Hematopoietic multipotent progenitor cell treated with erythropoietin and hydrocortisone succinate and interleukin-3 and kit ligand, for 8 days (in vitro differentiated cells): Measurements from ENCODE around the gene MAD1L1.
"Not testable (repeated sequence)": the region's sequence is repeated elsewhere in the genome, so short reads cannot be mapped to it uniquely, and the experiment has no call there.

Source experiments
- DNase-seq: peaks from one replicate; pipeline ENCODE4 v3.0.0-alpha.2; 2015

MAD1L1 gene

DNA sequence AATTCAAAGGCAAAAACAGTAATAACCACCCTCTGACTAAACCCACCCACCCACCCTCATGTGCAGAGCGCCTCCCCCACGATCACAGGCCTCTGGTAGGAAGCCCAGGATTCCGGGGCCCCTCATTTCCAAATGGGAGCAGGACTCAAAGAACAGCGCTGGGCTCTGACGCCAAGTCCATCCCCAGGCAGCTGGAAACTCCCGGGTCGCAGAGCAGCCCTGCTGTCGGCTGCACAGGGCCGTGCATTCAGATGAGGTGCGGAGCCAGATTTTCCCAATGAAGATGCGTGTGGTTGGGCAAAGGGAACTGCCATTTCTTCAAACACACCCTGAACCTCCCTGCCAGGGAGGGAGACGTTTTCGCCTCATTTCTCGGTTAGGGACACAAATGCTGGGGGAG, 152.3 kb downstream of the MAD1L1 start:
- no peak for DNase-seq

DNA sequence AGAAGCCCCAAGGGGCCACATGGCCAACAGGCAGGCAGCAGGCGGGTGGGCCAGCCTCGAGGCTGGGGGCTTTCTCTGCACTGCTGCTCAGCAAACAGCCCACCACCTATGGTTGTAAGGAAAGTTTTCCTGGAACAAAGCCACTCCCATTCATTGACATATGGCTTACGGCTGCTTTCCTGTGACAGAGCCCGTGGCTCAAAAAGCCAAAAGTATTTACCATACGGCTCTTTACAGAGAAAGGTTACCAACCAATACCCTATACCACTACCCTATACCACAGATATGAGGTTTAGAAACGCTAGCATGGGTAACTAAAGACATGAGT, 152.7 kb downstream of the MAD1L1 start:
- DNase-seq: no peak

DNA sequence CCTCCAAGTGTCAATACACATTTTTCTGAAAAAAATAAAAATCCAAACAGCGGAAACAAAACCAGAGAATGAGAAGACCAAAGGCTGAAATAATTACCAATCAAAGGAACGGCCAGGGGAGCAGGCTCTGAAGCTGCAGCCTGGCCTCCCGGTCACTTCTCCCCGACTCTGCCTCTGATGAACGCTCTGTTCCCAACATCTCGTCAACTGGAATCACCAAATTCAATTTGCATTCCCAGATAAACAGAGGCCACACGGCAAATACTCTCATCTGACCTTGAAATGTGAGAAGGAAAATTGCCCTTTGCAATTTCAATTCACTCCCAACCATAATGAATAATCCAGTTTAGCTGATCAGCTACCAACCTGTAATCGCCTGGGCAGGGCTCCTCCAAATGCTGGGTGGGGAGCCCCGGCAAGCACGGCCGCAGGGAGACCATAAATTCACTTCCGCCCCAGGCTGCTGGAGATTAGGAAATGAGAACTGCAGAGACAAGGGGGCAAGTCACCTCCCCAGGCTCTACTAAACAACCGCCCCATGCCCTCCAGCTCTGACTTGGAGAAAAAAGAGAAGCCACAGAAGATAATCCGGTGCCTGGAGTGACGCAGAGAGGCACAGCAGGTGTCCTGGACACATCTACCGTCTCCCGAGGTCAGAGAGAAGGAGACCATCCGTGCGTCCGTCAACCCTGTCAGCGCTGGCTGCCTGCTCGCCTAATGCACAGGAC, 153.2 kb downstream of the MAD1L1 start:
- peak; percentile 63 for DNase-seq

DNA sequence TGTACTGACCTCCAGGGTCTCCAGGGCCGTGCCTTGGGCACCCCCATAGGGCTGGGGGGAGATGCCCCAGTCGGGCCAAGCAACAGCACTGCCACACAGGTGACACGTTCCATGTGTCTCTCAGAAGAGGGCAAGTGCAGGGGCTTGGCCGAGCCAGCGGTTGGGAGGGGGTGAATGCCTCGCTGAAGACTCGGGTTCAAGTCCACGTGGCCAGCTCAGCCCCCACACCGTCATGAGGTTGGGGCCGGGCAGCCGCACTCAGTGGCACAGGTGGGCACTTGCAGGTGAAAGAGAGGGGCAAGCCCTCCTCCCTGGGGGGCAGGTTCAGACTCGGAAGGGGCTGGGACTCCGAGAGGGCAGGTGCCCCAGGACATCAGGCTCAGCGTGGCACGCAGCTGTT, 153.8 kb downstream of the MAD1L1 start:
- no peak for DNase-seq

DNA sequence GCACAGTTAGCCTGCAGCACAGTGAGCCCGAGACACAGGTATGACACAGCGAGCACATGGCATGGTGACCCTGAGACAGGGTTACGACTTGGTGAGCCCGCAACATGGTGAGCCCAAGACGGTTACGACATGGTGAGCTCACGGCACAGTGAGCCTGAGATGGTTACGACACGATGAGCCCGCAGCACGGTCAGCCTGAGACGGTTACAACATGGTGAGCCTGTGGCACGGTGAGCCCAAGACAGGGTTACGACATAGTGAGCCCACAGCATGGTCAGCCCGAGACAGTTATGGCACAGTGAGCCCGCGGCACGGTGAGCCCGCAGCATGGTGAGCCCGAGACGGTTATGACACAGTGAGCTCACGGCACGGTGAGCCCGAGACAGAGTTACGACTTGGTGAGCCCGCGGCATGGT, 156.1 kb downstream of the MAD1L1 start:
- DNase-seq: no peak

DNA sequence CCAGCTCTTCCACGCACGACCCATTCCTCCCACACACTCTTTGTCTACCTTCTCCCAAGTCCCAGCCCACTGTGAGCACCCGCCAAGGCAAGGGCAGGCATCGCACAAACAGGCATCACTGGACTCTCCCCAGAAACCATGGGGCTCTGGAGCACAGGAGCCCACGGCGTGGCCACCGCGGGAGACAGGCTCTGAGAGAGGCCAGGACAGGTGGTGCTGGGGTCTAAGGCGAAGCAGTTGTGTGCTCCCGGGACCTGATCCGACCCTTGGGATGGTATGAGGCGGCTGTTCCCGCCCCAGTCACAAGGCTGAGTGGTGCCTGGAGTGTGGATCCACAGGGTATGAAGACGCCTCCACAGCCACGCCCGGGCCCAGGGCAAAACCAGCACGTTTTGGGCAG, 156.9 kb downstream of the MAD1L1 start:
- no peak for DNase-seq

DNA sequence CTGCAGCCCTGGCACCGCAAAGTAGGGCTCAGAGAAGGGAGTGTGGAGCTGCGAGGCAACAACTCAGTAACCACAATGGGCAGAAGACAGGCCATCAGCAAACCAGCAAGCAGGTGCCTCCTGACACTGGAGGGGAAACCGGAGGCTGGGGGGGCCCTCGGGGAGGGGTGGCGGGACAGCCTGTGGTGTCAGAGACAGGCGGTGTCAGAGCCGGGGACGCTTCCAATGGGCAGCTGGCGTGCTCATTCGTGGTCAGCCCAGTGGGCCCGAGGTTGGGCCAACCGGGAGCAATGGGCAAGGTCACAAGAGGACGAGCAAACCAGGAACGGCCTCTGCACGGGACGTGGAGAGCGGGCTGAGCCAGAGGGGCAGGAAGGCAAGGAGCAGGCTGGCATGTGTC, 158.1 kb downstream of the MAD1L1 start:
- DNase-seq: no peak

DNA sequence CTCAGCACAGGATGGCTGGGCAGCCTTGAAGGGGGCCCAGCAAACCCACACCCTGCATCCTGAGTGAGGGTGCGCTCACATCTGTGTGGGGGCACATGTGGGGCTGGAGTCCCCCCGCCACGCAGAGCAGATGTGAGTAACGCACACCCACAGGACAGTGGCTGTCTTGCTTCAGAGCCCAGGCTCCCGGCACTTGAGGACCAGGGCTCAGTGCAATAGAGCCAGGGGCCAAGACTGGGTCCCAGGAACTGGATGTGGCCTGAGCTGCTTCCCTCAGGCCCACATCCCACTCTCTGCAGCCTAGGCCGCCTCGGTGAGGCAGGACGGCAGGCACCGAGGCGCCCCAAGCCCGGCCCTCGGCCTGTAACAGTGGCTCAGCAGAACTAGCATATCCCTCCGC, 159.9 kb downstream of the MAD1L1 start:
- no peak for DNase-seq

DNA sequence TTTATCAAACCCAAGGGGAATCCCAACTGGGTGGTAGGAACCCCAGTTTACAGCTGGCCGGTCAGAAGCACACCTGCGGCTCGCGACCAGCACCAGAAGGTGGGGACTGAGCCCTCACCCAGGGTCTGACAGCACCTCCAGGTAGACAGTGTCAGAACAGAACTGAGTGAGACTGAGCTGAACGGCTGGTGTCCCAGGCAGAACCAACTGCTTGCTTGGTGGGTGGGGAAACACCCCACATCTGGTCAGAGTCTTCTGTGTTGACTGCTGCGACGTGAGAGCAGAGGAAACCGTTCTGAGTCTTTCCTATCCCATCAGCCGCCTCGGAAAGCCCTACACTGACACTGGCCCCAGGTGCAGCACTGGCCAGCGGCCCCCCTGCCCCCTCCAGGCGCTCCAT, 160.7 kb downstream of the MAD1L1 start:
- DNase-seq: no peak

DNA sequence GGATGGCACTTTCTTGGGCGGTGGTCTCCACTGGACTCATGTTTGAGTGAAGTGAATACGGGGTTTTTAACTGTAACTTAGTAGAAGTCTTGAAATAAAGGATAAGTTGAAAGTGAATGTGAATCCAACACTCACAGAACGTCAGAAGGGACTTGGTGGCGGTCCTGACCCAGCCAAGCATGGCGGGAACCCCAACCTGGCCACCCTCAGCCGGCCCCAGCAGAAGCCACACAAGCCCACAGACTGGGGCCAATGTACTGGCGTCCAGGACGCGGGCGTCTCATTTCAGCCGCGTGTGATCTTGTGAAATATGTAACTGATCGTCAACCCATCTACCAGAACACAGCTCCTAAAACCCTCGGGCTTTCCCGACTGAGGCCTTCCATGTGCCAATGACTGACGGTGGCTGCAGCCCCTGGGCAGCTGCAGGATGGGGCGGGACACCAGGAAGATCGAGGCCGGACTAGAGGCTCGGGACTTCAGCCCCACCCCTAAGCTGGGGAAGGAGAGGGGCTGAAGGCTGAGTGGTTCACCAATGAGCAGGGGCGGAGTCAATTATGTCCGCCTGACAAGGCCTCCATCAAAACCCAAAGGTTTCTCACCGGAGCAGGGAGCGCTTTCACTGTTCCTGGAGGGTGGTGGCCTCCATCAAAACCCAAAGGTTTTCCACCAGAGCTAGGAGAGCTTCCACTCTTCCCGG, 161.5 kb downstream of the MAD1L1 start:
- DNase-seq: no peak

DNA sequence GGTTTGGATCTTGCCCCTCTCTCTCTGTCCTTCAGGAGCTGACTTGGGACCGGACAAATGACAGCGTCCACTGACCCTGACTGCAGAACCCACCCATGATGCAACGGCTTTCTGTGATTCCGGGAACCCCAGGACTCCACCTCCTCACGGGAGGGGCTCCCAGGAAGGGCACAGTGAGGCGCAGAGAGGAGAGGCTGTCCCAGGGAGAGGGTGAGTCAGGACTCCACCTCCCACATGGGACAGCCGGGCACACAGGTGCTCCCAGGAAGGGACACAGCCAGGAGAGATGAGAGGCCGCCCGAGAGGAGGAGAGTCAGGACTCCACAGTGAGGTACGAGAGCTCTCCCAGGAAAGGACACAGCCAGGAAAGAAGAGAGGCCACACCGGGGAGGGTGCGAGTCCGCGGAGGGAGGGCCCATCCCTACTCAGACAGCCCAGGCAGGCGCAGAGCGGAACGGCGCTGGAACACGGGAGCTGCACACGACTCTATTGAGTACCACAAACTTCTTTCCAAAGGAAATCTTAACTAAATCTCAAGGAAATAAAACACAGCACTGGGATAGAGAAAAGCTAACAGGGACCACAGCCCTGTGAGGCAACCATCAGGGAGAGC, 162.5 kb downstream of the MAD1L1 start:
- DNase-seq: no peak

DNA sequence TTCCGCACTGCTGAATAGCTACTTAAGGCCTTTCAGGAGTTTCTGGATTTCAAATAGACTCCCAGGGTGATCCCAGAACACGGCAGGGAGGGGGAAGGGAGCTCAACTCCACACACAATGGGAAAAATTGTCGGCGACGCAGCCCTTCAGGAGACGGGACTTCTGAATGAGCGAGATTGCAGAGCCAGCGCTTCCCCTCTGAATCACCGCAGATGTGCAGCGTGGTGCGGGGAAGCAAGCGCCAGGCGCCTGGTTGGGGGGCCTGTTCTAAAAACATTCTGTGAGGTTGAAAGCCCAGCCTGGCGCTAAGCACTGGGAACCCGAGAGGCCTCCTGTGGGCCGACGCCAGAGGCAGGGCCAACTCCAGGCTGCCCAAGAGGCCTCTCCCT, 163.3 kb downstream of the MAD1L1 start:
- no peak for DNase-seq

DNA sequence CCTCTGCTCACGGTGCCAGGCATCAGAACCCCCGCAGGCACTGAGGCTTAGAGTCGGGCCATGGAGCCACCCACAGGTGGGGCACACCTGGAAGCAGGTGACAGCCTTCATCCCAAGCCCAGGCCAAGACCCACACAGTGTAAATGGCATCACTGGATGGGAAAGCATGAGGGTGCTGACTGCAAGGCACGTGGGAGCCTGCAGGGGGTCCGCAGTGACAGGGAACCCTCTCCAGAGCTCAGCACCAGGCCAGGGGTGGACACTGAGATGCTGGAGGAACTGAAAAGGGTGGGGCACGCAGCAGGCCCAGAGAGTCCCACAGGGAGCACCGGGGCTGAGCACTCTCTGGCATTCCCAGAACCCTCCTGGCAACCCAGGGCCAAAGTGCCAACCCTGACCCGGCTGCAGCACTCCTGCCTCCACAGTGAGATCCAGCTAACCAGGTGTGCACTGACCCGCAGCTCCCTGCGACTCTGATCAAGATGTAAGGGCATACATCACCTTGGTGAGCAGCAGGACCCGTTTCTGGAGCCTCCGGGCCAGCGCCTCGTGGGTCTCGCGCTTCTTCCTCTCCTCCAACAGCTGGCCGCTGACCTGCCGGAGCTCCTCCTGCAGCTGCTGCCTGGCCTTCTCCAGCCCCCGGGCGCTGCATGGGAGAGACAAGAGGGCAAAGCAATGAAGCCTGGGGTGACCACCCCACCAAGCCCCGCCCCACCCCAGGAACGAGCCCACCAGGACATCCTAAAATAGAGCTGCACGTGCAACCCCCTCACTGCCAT, 163.9 kb downstream of the MAD1L1 start:
- DNase-seq: no peak

DNA sequence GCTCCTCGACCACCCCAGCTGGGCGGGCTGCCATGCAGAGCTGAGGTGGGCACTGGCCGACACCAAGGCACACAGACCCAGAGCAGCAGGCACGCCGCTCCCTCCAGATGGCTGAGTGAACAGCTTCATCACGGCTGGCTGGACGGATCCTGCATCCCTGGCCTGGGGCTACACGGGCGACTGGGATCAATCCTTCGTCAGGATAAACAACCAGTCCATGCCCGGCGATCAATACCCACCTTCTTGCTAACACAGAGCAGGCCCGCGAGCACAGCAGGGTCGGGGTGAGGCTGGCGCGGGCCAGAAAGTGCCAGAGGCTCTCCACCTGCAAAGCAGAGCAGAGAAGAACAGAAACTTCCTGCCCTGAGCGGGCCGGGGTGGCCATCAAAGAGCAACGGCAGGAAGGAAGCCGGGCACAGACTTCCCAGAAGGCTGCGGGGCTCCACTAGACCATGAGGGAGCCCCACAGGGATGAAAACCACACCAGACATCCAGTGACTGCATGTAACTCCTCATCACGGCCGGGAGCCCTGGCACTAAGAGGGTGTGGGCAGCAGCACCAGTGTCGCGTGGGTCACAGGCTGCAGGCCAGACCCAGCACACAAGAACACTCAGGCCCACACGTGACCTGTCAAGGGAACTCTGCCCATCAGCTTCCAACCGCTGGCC, 166.4 kb downstream of the MAD1L1 start:
- DNase-seq: no peak

DNA sequence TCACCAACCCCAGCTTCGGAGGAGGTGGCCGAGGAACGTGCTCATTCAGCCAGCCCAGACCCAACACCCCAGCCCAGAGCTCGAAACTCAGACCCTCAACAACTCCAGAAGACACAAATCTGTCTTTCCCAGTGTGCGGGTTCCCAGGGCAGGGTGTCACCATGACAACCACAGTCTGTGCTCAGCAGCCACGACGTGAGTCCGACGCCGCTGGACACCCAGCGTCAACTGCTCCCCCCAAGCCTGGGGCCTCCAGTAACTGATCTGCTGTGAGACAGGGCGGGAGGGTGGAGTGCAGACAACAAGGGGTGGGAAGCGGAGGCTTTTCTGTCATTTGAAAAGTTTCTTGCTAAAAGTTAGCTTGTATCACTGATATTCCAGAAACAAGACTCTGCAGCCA, 167.2 kb downstream of the MAD1L1 start:
- DNase-seq: no peak

DNA sequence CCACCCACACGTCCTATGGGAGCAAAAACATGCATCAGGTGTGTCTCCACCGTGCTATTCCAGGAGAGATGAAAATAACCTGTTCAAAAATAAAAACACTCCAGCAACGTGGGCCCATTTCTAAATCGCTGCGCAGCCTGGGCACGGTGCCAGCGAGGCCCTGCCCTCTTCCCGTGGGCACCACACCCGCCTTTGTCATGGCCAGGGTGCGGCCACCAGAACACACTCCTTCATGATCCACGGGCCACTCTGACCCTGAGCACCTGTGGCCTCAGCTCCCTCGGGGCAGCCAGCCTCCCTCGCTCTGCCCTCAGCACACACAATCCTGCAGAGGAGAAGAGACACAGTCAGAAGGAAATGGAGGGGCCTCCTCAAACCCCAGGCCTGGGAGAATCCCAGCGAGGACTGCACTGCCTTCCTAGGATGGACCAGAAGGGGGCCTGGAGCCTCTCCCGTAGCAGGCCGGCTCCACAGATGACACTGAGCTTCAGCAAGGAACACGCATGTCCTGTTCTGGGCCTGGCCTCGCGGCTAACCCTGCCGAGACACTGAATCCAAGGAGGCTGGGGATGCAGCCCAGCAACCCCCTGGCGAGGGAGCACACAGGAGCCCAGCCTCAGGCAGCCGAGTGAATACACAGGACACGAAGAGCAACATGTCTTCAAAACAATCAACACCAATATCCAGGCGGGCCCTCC, 169.0 kb downstream of the MAD1L1 start:
- peak; percentile 38 for DNase-seq

DNA sequence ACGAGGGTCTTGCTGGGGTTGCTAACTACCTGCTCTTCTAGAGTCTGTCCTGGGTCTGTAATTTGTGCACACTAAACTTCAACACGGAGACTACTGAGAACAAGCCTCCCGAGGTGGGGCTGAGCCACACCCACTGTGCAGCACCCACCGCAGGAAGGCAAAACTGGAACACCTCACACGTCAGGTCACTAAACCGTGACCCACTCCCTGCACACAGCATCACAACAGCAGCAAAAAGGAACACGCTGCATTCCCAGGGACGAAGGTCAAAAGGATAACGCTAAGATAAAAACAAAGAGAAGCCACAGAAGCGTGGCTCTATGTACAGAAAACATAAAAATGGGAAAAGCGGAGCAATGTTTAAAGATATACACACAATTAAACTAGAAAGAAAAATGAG, 170.1 kb downstream of the MAD1L1 start:
- no peak for DNase-seq

DNA sequence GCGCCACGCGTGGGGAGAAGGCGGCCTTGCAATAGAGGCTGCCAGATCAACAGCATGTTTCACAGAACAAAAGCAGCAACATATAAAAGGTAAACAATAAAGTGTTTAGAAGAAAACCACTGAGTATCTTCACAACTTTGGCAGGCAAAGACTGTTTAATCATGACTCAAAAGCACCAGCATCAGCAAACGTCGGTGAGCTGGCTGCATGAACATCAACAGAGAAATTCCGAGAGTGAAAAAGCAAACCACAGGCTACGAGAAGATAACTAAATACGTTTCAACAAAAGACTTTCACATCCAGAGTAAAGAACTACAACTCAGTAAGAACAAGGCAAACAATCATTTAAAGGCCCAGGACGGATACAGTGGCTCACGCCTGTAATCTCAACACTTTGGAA, 172.0 kb downstream of the MAD1L1 start:
- no peak for DNase-seq

DNA sequence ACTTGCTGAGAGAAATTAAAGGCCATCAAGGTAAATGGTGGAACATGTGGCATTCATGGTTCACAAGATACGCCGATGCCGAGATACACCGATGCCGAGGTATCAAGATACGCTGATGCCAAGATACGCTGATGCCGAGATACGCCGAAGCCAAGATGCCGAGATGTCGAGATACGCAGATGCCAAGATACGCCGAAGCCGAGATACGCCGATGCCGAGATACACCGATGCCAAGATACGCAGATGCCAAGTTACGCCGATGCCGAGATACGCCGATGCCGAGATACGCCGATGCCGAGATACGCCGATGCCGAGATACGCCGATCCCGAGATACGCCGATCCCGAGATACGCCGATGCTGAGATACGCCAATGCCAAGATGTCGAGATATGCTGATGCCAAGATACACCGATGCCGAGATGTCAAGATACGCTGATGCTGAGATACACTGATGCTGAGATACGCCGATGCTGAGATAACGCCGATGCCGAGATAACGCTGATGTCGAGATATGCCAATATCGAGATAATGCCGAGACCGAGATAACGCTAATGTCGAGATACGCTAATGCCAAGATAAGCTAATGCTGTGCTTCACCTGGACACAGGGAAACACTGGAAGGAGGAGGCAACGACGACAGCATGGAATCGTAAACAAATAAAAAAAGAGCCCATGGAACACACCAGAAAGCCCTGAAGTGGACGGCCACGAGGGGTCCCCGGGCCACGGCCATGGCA, 172.6 kb downstream of the MAD1L1 start:
- DNase-seq: no peak

DNA sequence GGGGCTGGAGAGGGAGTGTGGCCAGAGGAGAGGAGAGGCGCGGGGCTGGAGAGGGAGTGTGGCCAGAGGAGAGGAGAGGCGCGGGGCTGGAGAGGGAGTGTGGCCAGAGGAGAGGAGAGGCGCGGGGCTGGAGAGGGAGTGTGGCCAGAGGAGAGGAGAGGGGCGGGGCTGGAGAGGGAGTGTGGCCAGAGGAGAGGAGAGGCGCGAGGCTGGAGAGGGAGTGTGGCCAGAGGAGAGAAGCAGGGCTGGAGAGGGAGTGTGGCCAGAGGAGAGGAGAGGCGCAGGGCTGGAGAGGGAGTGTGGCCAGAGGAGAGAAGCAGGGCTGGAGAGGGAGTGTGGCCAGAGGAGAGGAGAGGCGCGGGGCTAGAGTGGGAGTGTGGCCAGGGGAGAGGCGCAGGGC, 174.5 kb downstream of the MAD1L1 start:
- not testable (repeated sequence) for DNase-seq

DNA sequence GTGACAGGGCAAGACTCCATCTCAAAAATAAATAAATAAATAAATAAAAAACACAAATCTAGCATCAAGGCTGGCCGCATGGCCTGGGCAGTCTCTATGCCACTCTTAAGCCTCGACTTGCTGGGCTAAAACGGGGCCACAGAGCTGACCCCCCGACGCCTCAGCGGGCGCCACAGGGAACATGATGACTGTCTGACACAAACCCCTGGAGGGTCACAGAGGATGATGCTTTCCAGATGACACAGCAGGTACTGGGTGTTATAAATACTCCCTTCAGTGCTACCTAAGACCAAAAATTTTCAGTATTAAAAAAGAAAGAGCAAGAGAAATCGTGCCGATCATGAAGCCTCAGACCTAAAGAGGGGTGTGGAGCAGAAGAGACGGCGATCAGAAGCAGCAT, 176.8 kb downstream of the MAD1L1 start:
- no peak for DNase-seq

DNA sequence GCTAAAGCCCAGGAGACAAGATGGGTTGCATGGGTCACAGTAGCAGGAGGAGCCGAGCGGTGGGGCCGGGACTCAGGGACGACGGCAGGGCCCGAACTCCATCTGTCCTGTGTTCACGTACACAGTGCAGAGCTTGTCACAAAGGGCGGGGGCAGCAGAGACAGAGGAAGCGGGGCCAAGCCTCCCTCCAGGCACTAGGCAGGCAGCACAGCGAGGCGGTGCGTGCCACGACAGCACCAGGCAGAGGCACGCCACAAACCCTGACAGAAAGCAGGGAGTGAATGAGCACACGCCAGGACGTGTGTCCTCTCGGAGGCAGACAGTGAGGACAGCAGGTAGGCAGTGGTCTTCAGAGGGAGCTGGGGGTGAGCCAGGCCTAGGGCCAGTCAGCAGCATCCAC, 177.8 kb downstream of the MAD1L1 start:
- DNase-seq: no peak
